Tibial nerve (tissue), 3 donors: ENCODE measurements around the gene TMEM161A.

ENCODE experiments used
- POLR2A ChIP-seq, 2 donors: fragments of 450-650 bp; IDR thresholded peaks; one replicate each; pipeline ENCODE4 v1.6.1; 2017; ENCODE audit warnings: antibody characterized with exemption in 2 of 2, mild to moderate bottlenecking in 2 of 2, moderate library complexity in 2 of 2
- TF ChIP-seq, protein P1 (sequence below), 5 experiments: fragments of 200-600 bp in 3 of 5; fragments of 450-650 bp in 2 of 5; sonication (generic) in 3 of 5; IDR thresholded peaks; one replicate each; pipeline ENCODE4 v1.5.1; 2016 to 2019; ENCODE audit warnings: antibody characterized with exemption in 5 of 5, mild to moderate bottlenecking in 3 of 5, moderate library complexity in 2 of 5

DNA sequence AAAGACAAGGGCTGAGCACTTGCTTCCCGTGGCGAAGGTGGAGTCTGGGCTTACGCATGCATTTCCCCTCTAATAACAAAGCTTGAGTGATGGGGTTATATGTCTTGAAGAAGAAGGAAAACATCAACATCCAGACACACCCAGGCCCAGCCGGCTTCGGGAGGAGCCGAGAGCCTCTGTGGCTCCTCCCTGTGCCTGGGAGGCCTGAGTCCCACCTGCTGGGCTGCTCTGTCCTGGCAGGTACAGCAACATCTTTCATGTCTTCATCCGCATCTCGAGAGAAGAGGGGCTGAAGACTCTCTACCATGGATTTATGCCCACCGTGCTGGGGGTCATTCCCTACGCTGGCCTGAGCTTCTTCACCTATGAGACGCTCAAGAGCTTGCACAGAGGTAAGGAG, 30.6 kb downstream of the TMEM161A start:
- TF ChIP-seq, protein P1, sequence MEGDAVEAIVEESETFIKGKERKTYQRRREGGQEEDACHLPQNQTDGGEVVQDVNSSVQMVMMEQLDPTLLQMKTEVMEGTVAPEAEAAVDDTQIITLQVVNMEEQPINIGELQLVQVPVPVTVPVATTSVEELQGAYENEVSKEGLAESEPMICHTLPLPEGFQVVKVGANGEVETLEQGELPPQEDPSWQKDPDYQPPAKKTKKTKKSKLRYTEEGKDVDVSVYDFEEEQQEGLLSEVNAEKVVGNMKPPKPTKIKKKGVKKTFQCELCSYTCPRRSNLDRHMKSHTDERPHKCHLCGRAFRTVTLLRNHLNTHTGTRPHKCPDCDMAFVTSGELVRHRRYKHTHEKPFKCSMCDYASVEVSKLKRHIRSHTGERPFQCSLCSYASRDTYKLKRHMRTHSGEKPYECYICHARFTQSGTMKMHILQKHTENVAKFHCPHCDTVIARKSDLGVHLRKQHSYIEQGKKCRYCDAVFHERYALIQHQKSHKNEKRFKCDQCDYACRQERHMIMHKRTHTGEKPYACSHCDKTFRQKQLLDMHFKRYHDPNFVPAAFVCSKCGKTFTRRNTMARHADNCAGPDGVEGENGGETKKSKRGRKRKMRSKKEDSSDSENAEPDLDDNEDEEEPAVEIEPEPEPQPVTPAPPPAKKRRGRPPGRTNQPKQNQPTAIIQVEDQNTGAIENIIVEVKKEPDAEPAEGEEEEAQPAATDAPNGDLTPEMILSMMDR (IDR thresholded peaks at IDR 0.05): no peak
- no peak for TF ChIP-seq POLR2A (IDR thresholded peaks at IDR 0.05)
